Gastrocnemius medialis (tissue), 4 donors: Measurements from ENCODE around the gene SCG5. TPM values are rescaled to one million over a fixed set of nuclear protein-coding genes. Genes with fewer than 3 reads are reported as not detected.

ENCODE experiments used
- ATAC-seq, 2 donors: fragments of 150-250 bp; one replicate each; pipeline ENCODE4 v1.9.1; 2016
- DNase-seq, 2 donors: peaks; one replicate each; pipeline ENCODE4 v3.0.0-alpha.2; 2019
- H3K27ac ChIP-seq, 4 donors: fragments of 200-600 bp; sonication (generic); 1 replicate in 1 of 4; 2 replicates in 3 of 4; pipeline ENCODE4 v1.5.1; 2016 to 2018; ENCODE audit warnings: mild to moderate bottlenecking in 2 of 4, moderate library complexity in 1 of 4
- H3K27me3 ChIP-seq, 3 donors: fragments of 200-600 bp; sonication (generic) in 2 of 3; 1 replicate in 1 of 3; 2 replicates in 2 of 3; pipeline versions ENCODE4 v1.5.1 to v1.6.0; 2016 to 2019; ENCODE audit warnings: mild to moderate bottlenecking in 1 of 3, moderate library complexity in 1 of 3
- H3K36me3 ChIP-seq, 2 donors: fragments of 200-600 bp; sonication (generic) in 1 of 2; one replicate each; pipeline ENCODE4 v1.5.1; 2017 to 2018
- H3K4me1 ChIP-seq, 2 donors: fragments of 200-600 bp; sonication (generic) in 1 of 2; one replicate each; pipeline ENCODE4 v1.5.1; 2016 to 2017; ENCODE audit warnings: mild to moderate bottlenecking in 2 of 2
- H3K4me3 ChIP-seq, 4 donors: fragments of 200-600 bp; sonication (generic) in 3 of 4; 1 replicate in 1 of 4; 2 replicates in 3 of 4; pipeline ENCODE4 v1.5.1; 2016 to 2019; ENCODE audit warnings: mild to moderate bottlenecking in 2 of 4
- H3K9me3 ChIP-seq, 3 donors: fragments of 200-600 bp; sonication (generic) in 2 of 3; 1 replicate in 1 of 3; 2 replicates in 2 of 3; pipeline ENCODE4 v1.5.1; 2016 to 2019
- CTCF ChIP-seq, 5 experiments: fragments of 450-650 bp in 3 of 5; fragments of 200-600 bp in 2 of 5; sonication (generic) in 2 of 5; IDR thresholded peaks in 4 of 5; conservative IDR thresholded peaks in 1 of 5; 1 replicate in 4 of 5; 2 replicates in 1 of 5; pipeline ENCODE4 v1.5.1; 2016 to 2019; ENCODE audit warnings: antibody characterized with exemption in 5 of 5, mild to moderate bottlenecking in 3 of 5, moderate library complexity in 3 of 5
- POLR2A ChIP-seq, 2 donors: fragments of 450-650 bp; IDR thresholded peaks; one replicate each; pipeline ENCODE4 v1.6.1; 2017; ENCODE audit warnings: antibody characterized with exemption in 2 of 2, mild to moderate bottlenecking in 2 of 2, moderate library complexity in 2 of 2
- in situ Hi-C, 4 donors: fragments of 200-750 bp; cut with MboI; loops; one replicate each; pipeline versions ENCODE4 v1.15.0 to v1.8.0; 2017; ENCODE audit warnings: low sequenced_read_pairs in 4 of 4
- intact Hi-C: fragments of 100-400 bp; cut with DNase I; formaldehyde crosslinking; loops from one replicate; pipeline ENCODE4 v1.15.1; 2023; ENCODE audit warnings: low total_unique reads
- total RNA-seq, 4 donors: library from RNA; depleted of rRNA; stranded (reverse); fragments of >200 nt; gene quantifications; one replicate each; pipeline versions ENCODE4 v1.1.0 to v1.2.3, GENCODE V29; 2016

The SCG5 gene
- total RNA-seq, 4 donors from 2014 or later: 0.53 TPM; not detected in 3

GRCh38 chr15:32717426-32718226 is 76.1 kb downstream of the SCG5 start, which contains the start of gene GREM1:
GREM1 (plus strand) TSS chr15:32718004; CDS start chr15:32730691, 12,687 bp downstream.
- Histone ChIP-seq H3K27ac (peak within 1 kb of the TSS in 1 of 4 donors; percentile 28), H3K36me3 (no peaks in the 10 kb centered on the region), H3K4me1 (no peaks in the 10 kb centered on the region), H3K4me3 (peak within 1 kb of the TSS; percentile 22 to 52 (median 36)), H3K27me3 (peaks cover 51 to 67% (median 66%) of the 10 kb centered on the region in 3 donors), H3K9me3 (no peaks in the 10 kb centered on the region)
- DNase-seq (no peak), ATAC-seq (no peak)
- no peak for TF ChIP-seq CTCF (IDR thresholded peaks at IDR 0.05 in 4 of 5, conservative IDR thresholded peaks at IDR 0.05 in 1 of 5)
- intact Hi-C loops: no loop called here
- in situ Hi-C loops: no loop called here

GRCh38 chr15:32718227-32718820 is 76.8 kb downstream of the SCG5 start:
- Histone ChIP-seq H3K4me3 (peak overlapping the region; percentile 5 to 40 (median 26)), H3K27me3 (peaks cover 51 to 67% (median 66%) of the 10 kb centered on the region in 3 donors), H3K9me3 (no peaks in the 10 kb centered on the region), H3K27ac (no peak overlapping the region), H3K36me3 (no peaks in the 10 kb centered on the region), H3K4me1 (no peaks in the 10 kb centered on the region)
- intact Hi-C loops (no loop called here), in situ Hi-C loops (no loop called here)
- TF ChIP-seq CTCF (IDR thresholded peaks at IDR 0.05 in 4 of 5, conservative IDR thresholded peaks at IDR 0.05 in 1 of 5) (no peak), POLR2A (IDR thresholded peaks at IDR 0.05) (no peak)
- no peak for DNase-seq
- ATAC-seq: no peak

DNA sequence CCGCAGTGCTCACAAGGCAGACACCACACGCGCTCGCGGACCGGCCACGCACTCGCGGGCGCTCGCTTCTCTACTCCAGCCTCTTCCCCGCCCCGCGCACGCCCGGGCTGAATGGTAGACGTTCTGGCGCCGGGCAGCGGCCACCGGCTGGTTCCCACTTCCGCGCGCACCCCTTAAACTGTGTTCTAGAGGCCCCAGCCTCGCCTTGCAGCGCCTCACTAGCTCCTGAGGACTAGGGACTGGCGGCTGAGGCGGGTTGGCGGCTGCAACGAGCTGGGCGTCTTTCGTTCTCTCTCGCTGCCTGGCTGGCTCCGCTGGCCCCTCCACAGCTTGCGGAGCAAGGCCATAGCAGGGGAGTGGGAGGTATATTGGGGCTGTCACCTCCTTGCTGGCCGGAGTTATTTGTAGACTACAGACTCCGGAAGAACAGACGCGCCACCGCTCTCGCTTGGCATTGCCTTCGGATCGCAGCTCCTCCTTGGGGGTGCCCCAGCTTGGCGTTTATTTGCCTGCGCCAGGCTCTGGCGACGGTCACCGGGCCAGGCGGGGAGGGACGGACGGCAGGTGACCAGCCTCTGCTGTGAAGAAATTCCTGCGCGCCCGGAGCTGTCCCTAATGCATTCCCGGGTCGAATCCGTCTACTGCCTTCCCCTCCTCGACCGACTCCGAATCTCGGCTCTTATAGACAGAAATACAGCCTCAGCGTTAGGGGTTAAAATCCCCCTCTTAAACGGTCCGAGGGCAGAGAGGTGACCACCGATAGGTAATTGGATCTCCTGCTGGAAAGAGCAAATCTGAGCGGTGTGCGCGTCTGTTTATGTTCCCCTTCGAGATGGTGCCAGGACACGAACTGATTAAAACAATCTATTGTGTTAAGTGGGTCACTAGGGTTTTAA is 77.6 kb downstream of the SCG5 start:
- in situ Hi-C loops (no loop called here), intact Hi-C loops (no loop called here)
- H3K27me3 ChIP-seq: peaks cover 48 to 70% (median 66%) of the 10 kb centered on the region in 3 donors
- no peak overlapping the region for H3K27ac ChIP-seq
- DNase-seq (no peak), ATAC-seq (no peak)
- TF ChIP-seq CTCF (IDR thresholded peaks at IDR 0.05 in 4 of 5, conservative IDR thresholded peaks at IDR 0.05 in 1 of 5) (no peak), POLR2A (IDR thresholded peaks at IDR 0.05) (no peak)
- peak overlapping the region; percentile 5 to 40 (median 26) for H3K4me3 ChIP-seq
- H3K9me3 ChIP-seq: no peaks in the 10 kb centered on the region
- no peaks in the 10 kb centered on the region for H3K36me3 ChIP-seq
- no peaks in the 10 kb centered on the region for H3K4me1 ChIP-seq

GRCh38 chr15:32721596-32721995 is 80.1 kb downstream of the SCG5 start:
- no peaks in the 10 kb centered on the region for H3K36me3 ChIP-seq
- H3K9me3 ChIP-seq: no peaks in the 10 kb centered on the region
- DNase-seq: no peak
- ATAC-seq: no peak
- in situ Hi-C loops (no loop called here), intact Hi-C loops (no loop called here)
- H3K4me1 ChIP-seq: no peaks in the 10 kb centered on the region
- TF ChIP-seq POLR2A (IDR thresholded peaks at IDR 0.05): no peak
- TF ChIP-seq CTCF (IDR thresholded peaks at IDR 0.05 in 4 of 5, conservative IDR thresholded peaks at IDR 0.05 in 1 of 5): no peak
- H3K4me3 ChIP-seq: no peak overlapping the region
- H3K27ac ChIP-seq: no peak overlapping the region
- peaks cover 26 to 51% (median 41%) of the 10 kb centered on the region in 3 donors for H3K27me3 ChIP-seq
